ENCODE data around the gene KRT85. TPM values are rescaled to one million over a fixed set of nuclear protein-coding genes. Genes with fewer than 3 reads are reported as not detected.

KRT85 gene
- total and polyA plus RNA-seq, 2 of the 4 experiments (the other 2 are of a cell fraction), result not detected

DNA sequence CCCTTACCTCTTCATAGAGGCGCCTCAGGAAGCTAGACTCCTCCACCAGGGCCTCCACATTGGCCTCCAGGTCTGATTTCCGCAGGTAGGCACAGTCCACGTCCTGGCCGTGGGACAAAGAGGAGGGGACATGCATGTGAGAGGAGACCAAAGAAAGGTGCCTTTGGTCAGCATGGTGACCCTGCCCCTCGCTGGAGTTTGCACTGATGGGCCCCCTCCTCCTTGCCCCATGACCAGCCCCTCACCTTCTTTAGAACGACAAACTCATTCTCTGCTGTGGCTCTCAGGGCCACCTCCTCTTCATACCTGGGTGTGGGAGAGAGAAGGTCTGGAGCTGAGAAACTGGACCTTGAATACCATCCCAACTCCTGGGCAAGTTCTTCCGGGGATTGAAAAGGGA is 3.2 kb downstream of the KRT85 start:
- ATAC-seq (ENCODE audit: low read depth), result no peak
- no peak overlapping the region for H2BK5ac ChIP-seq (ENCODE audit: low read depth, low read length, poor library complexity, severe bottlenecking)
- peaks cover 65% of the 10 kb centered on the region for H3K27me3 ChIP-seq (ENCODE audit: control insufficient read depth, insufficient read depth, low read length)
- H3K4me1 ChIP-seq (ENCODE audit: control insufficient read depth, insufficient read depth, low read length), result no peaks in the 10 kb centered on the region
- H2BK15ac ChIP-seq (ENCODE audit: low read depth, low read length), result no peak overlapping the region
- no peak overlapping the region for H2AK5ac ChIP-seq (ENCODE audit: low read depth, low read length)
- peak overlapping the region; percentile 11 for H2AFZ ChIP-seq (replicated peaks; ENCODE audit: low read length, poor library complexity)
- H3K79me1 ChIP-seq (ENCODE audit: low read depth in 1 of 2, low read length in 2 of 2), result no peaks in the 10 kb centered on the region
- H4K91ac ChIP-seq (ENCODE audit: insufficient read depth, low read depth, low read length), result no peak overlapping the region
- no peak overlapping the region for H3K18ac ChIP-seq (ENCODE audit: low read depth, low read length)
- H3K27ac ChIP-seq (ENCODE audit: insufficient read depth, low read length), result no peak overlapping the region
- intact Hi-C loops (cut with micrococcal nuclease) (no loop called here), in situ Hi-C loops (cut with MboI; ENCODE audit: low sequenced_read_pairs) (no loop called here), dilution Hi-C loops (cut with HindIII; ENCODE audit: low sequenced_read_pairs, unreplicated experiment) (no loop called here)
- no peaks in the 10 kb centered on the region for H4K20me1 ChIP-seq (ENCODE audit: insufficient read depth, low read length)
- no peak overlapping the region for H2BK20ac ChIP-seq (ENCODE audit: low read depth, low read length)
- H3K56ac ChIP-seq (ENCODE audit: extremely low read depth, insufficient read depth, low read length), result no peak overlapping the region
- TF ChIP-seq MAFK (IDR thresholded peaks at IDR 0.05; ENCODE audit: low read depth, low read length) (no peak), RAD21 (IDR thresholded peaks at IDR 0.05; ENCODE audit: low read length) (no peak), MAZ (IDR thresholded peaks at IDR 0.05; ENCODE audit: borderline replicate concordance, low read depth, low read length) (no peak)
- TF ChIP-seq, protein P1, sequence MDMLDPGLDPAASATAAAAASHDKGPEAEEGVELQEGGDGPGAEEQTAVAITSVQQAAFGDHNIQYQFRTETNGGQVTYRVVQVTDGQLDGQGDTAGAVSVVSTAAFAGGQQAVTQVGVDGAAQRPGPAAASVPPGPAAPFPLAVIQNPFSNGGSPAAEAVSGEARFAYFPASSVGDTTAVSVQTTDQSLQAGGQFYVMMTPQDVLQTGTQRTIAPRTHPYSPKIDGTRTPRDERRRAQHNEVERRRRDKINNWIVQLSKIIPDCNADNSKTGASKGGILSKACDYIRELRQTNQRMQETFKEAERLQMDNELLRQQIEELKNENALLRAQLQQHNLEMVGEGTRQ (IDR thresholded peaks at IDR 0.05; ENCODE audit: low read depth, low read length), result no peak
- H2AK9ac ChIP-seq (replicated peaks; ENCODE audit: low read depth, low read length, poor library complexity), result no peak overlapping the region
- H3K36me3 ChIP-seq (ENCODE audit: control insufficient read depth, insufficient read depth, low read length), result no peaks in the 10 kb centered on the region
- no peak overlapping the region for H3K23ac ChIP-seq (ENCODE audit: low read depth, low read length)
- no peaks in the 10 kb centered on the region for H3K9me3 ChIP-seq (ENCODE audit: control insufficient read depth, insufficient read depth, low read length)
- H4K8ac ChIP-seq (ENCODE audit: low read depth in 2 of 2, low read length in 2 of 2), result no peak overlapping the region
- ChIA-PET POLR2A (ENCODE audit: unreplicated experiment) (no interaction called here), CTCF (no interaction called here)
- H2BK120ac ChIP-seq (ENCODE audit: low read depth, low read length), result no peak overlapping the region
- no peak overlapping the region for H3K14ac ChIP-seq (replicated peaks; ENCODE audit: low read depth, low read length)
- H3K4ac ChIP-seq (ENCODE audit: low read depth, low read length), result no peak overlapping the region
- no peak overlapping the region for H3K4me3 ChIP-seq (ENCODE audit: insufficient read depth, low read depth, low read length)
- DNase-seq, result no peak
- no TSS peak for BruUV-seq (replicated peaks)
- peaks cover 3% of the 10 kb centered on the region; the same call in 1 of the 2 replicates for H3K9me1 ChIP-seq (ENCODE audit: insufficient read depth, low read length)
- no peak overlapping the region for H3K9ac ChIP-seq (ENCODE audit: low read depth, low read length)
- no peak overlapping the region for H4K5ac ChIP-seq (ENCODE audit: low read depth, low read length)
- WGBS, 2 experiments (ENCODE audit: extremely low coverage in 2 of 2, insufficient read length in 1 of 2), result 100% methylated on average over 1 of the region's 7 CpGs; no CpG with 5 or more reads in 1 of the 2 experiments
- H3K4me2 ChIP-seq (ENCODE audit: low read depth, low read length), result no peak overlapping the region
